ENCODE results near the gene TACC2.

Gene TACC2

GRCh38 chr10:122258136-122259074 is 269.4 kb downstream of the TACC2 start:
- DNase-seq = no peak

DNA sequence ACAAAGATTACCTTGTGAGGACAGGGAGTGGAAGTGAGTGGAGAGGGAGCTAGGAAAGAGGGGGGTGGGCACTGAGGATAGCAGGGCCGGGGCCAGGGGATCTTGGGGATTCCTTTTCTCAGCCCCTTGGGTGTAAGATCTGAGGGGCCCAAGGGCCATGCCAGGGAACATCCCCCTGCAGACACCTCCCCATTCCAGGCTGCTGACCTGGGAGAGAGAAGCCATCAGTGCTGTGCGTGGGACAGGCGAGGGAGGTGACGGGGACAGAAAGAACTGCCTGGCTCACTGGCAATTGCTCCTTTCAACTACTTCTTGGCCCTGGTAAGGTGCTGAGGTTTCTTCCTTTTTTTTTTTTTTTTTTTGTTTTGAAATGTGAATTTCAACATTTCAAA is 270.1 kb downstream of the TACC2 start:
- DNase-seq = no peak

- no peak for DNase-seq
Observed at GRCh38 chr10:122261584-122261983, 272.6 kb downstream of the TACC2 start.

DNA sequence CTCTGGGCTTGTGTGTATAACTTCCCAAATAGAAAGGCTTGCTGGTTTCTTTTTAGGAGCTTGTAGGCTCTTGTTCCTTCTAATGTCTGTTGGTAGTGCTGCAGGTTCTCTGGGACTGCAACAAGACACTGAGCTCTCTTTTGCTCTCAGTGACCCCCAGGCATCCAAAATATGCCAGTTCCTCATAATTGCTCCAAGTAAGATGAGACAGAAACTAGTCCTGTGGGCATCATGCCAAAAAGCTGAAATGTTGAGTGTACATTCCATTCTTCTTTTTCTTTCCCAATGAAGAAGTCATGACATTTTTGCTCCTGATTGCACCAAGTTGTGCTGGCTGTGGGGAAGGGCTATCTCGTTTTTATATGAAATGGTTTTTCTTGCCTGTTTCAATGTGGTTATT is 275.0 kb downstream of the TACC2 start:
- peak; percentile 53 for DNase-seq

DNA sequence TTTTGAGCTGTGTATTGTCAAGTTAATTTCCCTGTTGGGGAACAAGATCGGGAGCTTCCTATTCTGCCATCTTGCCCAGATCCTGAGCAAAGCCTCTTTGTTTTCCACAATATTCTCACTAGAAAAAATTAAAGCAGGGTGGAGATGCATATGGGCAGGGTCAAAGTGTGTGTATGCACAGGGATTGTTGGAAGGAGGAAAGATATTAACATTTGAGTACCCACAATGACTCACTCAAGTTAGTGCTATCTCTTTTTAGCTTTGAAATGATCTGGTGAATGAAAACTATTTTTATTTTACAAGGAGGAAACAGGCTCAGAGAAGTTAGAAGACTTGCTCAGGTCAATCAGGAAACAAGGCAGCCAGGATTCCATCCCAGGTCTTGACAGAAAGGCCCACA is 275.5 kb downstream of the TACC2 start:
- no peak for DNase-seq

GRCh38 chr10:122264931-122265330 is 276.0 kb downstream of the TACC2 start:
- DNase-seq = no peak

- no peak for DNase-seq
Observed at GRCh38 chr10:122265896-122266295, 276.9 kb downstream of the TACC2 start.

DNA sequence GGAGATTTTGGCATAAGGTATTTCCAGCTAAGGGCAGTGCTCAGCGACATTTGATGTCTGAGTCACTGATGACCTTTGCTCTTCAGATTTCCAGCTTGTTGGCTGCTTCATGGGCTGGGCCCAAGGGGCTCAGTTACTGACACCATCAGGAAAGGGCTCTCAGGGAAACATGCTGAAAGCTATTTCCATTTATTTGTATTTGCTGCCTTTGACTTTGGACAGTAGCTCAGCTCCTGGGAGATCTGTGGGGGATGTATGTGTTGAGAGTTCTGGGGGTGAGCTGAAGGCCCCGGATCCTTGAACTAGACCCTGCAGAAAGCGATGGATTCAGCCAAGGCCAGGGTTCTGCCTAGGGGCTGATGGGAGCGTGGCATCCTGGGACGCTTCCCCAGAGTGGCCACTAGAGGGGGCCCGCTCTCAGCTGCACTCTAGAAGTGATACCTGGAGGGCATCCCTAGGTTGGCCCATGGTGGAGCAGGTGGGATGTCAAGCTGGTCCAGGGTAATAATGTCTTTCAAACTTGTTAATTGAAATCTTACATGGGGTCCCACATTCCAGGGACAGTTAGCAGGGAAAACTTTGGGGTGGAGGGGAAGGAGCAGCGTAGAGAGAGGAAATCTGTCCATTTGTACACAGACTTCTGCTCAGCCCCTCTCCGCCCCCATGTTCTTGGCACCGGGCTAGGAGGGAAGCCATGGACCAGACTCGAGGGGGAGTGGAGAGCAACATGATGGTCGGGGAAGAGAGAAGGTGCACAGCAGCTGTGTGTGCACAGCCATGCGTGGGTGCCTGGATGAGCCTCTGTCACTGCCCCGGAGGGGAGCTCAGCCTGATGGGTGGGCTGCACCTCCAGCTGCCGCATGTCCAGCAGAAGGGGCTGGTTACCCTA is 279.1 kb downstream of the TACC2 start:
- DNase-seq = no peak

DNA sequence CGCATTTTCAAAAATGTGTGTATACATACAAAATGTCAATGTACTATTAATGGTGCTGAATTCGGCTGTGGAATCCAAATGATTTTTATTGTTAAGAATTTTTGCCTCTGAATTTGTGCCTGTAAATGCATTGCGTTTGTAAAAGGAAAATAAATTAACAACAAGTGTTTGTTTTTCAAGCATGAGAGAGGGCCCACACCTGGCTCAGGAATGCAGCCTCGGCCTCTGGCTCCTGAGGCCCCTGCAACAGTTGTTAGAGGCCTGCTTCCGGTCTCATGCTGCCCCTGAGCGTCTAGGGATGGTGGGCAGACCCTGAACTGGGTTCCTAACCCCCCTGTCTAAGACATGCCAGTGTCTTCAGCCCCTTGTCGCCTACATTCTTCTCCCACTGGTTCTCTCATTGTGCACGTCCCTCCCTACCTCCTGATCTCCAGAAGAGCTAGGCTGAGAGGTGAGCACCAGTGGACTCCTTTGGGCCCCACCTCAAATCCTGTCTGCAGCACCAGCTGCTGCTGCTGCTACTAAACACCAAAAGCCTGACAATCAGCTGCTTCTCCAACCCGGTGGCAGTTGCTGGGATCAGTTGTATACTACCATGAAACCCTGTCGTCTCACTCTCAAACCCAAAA is 280.2 kb downstream of the TACC2 start:
- DNase-seq = no peak

DNA sequence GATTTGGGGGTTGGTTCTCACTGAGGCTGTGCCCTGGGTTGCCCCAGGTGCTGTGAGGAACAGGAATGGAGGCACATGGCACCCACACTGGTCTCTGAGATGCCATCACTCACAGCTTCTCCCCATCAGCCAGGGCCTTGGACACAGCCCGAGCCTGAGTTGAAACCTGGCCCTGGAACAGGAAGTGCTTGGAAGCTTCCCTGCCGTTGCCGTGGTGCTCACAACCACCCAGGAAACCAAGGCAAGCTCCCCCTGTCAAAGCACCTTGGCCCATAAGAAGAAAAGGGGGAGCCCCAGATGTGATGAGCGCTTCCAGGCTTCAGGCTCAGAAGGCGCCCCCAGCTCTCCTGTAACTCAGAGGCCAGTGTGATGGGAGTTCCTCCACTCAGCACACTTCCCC is 282.1 kb downstream of the TACC2 start, which contains the start of gene BTBD16:
Gene BTBD16, plus strand, starts transcription at position 221 of the 400 bp plus-strand sequence. CDS start 3,786 bp downstream, outside the sequence.
- no peak for DNase-seq

DNA sequence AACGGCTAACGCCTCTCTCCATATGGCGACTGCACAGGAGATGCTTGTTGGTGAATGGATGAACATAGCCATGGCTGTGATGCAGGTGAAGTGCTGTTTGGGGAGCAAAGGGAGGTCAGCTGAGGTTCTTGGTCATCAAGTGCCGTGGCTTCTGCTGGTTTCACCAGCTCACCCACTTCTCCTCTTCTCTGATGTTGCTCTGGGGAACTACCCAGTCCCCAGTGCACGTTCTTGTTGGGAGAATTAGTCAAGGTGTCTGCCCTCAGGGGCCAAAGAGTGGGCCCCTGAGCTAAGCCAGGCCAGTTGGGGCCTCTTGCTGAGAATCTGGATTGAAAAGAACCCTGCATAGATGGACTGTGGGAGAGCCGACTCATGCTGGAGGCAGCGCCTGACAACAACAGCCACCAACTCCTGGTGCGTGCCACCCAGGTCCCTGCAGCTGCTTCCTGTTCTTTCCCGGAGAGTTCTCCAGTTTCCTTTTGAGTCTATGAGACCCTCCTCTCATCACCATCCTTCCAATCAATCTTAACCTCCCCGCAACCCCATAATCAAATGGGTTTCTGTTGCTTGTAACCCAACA is 285.1 kb downstream of the TACC2 start:
- no peak for DNase-seq

- no peak for DNase-seq
Observed at GRCh38 chr10:122276611-122277208, 287.7 kb downstream of the TACC2 start.

GRCh38 chr10:122277526-122278136 is 288.7 kb downstream of the TACC2 start:
- no peak for DNase-seq

DNA sequence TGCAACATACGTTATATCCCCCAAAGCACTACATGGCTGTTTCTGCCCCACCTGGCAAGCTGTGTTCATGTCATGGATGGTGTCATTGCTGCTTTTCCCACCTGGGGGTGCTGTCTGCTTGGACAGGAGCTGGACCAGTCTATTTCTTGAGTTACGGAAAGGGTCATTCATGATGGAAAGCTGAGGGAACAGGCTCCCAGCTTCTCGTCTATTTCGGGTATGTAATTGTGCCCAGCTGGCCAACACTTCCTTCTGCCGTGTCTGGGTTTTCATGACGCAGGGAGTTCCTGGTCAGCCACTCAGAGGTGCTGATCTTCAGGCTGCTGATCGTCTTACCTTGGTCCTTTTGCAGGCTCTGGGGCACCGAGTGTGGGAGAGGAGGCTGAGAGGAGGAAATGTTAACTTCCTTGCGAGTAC is 290.8 kb downstream of the TACC2 start:
- no peak for DNase-seq

DNA sequence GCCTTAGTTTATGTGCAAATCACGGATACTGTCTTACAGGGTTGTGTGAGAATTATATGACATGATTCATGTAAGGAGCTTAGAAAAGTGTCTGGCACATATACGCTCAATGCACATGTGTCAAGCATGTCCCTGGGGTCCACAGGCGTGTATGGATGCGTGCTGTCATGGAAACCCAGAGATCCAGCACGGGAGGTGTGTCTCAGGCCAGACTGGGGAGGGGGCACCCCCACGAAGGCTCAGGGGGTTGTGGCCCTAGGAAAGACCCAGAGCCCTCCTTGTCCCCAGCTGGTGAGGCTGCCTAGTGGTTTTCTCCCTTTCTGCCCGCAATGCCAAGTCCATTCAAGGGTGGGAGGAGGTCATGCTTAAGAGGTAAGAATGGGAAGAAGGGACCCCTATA is 291.2 kb downstream of the TACC2 start:
- no peak for DNase-seq

DNA sequence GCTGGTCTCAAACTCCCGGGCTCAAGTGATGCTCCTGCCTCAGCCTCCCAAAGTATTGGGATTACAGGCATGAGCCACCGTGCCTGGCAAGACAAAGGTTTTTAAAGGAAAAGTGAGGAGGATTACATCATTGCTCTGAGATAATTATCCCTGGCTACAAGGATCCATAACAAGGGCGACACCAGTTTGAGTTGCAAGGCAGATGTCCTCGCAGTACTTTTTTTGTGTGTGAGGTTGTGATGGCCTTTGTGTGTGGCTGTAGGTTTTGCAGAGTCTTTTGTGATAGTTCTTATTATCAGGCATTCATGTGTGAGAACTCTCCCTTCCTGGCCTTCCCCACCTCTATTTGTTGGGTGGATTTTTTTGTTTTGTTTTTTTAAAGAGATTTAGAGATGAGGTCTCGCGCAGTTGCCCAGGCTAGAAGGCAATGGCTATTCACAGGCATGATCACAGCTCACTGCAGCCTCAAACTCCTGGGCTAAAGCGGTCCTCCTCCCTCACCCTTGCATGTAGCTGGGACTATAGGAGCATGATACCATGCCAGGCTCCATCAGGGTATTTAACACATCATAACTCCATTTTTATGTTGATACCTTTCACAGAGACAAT is 292.2 kb downstream of the TACC2 start:
- DNase-seq = no peak

- no peak for DNase-seq
Observed at GRCh38 chr10:122281751-122282150, 292.8 kb downstream of the TACC2 start.

DNA sequence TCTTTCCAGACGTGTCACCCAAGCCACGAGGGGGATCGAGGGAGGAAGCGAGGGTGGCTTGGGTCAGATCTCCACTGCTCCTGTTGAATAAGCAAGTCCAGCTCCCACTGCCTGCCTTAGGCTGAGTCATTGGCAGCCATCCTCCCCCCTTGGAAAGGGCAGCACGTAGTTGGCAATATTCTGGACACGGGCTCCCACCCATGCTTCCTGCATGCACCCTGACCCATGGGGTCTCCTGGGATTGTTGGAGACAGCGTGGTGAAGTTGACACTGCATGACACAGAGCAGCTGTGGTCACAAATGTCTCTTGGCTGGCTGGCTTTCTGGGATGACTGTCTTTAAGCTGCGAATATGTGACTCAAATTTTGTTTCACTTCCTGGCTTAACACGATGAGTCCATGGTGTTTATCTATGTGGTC is 293.3 kb downstream of the TACC2 start:
- no peak for DNase-seq

- no peak for DNase-seq
Observed at GRCh38 chr10:122282909-122283308, 293.9 kb downstream of the TACC2 start.

- DNase-seq = no peak
Observed at GRCh38 chr10:122285506-122286444, 296.8 kb downstream of the TACC2 start.

All from amniotic stem cell (primary cell).